ENCODE results near the gene CD46.
"Not testable (repeated sequence)": the region's sequence is repeated elsewhere in the genome, so short reads cannot be mapped to it uniquely, and the experiment has no call there.

The CD46 gene

DNA sequence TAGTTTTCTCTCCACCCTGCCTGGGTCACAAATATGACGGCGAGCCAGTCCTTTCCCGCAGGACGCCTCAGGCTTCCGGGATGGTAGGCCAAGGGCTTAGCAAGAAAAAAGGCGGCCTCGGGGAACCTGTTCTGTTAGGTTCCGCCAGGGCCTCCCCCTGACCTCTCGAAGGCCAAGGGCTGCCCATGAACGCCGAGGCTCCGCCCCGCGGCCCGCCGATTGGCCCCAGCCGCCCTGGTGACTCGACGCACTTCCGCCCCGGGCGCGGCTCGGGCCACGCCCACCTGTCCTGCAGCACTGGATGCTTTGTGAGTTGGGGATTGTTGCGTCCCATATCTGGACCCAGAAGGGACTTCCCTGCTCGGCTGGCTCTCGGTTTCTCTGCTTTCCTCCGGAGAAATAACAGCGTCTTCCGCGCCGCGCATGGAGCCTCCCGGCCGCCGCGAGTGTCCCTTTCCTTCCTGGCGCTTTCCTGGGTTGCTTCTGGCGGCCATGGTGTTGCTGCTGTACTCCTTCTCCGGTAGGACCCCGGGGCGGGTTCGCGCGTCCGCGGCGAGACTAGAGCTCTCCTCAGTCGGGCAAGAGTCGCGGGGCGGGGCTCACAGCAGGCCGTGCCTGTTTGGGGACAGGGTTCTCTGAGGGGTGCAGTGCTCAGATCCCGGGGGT is at the start of gene CD46:
CD46 (plus strand) TSS at position 265 of the 666 bp plus-strand sequence; CDS start at position 424, 159 bp downstream.
- ATAC-seq, result peak; percentile 98
- DNase-seq (ENCODE audit: low spot score in 2 of 2), result peak; percentile 86 to 94
- Mint-ChIP-seq H3K36me3 (peaks cover 19% of the 10 kb centered on the region), H3K4me3 (peak within 1 kb of the TSS; percentile 100), H3K4me1 (peaks cover 59% of the 10 kb centered on the region), H3K27ac (peak within 1 kb of the TSS; percentile 97), H3K9me3 (no peaks in the 10 kb centered on the region)

DNA sequence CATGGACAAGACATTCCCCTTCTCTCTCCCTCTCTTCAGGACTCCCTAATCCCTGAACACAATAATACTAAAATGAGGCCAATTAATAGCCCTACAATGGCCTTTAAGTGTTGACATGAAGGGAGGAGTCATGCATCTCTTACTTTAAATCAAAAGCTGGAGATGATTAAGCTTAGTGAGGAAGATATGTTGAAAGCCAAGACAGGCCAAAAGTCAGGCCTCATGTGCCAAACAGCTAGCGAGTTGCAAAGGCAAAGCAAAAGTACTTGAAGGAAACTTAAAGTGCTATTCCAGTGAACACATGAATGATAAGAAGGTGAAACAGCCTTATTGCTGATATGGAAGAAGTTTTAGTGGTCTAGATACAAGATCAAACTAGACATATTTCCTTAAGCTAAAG is 49.5 kb upstream of the CD46 start:
- ATAC-seq (no peak), DNase-seq (ENCODE audit: low spot score in 2 of 2) (no peak)
- no peak overlapping the region for H3K27ac Mint-ChIP-seq
- H3K36me3 Mint-ChIP-seq, result no peaks in the 10 kb centered on the region
- H3K9me3 Mint-ChIP-seq, result no peaks in the 10 kb centered on the region
- no peak overlapping the region for H3K4me3 Mint-ChIP-seq
- H3K4me1 Mint-ChIP-seq, result no peaks in the 10 kb centered on the region

DNA sequence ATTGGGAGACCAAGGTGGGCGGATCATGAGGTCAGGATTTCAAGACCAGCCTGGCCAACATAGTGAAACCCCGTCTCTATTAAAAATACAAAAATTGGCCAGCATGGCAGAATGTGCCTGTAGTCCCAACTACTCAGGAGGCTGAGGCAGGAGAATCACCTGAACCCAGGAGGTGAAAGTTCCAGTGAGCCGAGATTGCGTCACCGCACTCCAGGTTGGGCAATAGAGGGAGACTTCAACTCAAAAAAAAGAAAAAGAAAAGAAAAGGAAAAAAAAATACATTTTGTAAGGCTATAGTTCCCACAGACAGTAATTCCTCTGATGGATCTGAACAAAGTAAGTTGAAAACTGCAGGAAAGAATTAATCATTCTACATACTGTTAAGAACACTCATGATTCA is 48.1 kb upstream of the CD46 start:
- ATAC-seq, result no peak
- no peak for DNase-seq (ENCODE audit: low spot score in 2 of 2)
- Mint-ChIP-seq H3K4me3 (no peak overlapping the region), H3K36me3 (no peaks in the 10 kb centered on the region), H3K4me1 (no peaks in the 10 kb centered on the region), H3K9me3 (no peaks in the 10 kb centered on the region), H3K27ac (no peak overlapping the region)

DNA sequence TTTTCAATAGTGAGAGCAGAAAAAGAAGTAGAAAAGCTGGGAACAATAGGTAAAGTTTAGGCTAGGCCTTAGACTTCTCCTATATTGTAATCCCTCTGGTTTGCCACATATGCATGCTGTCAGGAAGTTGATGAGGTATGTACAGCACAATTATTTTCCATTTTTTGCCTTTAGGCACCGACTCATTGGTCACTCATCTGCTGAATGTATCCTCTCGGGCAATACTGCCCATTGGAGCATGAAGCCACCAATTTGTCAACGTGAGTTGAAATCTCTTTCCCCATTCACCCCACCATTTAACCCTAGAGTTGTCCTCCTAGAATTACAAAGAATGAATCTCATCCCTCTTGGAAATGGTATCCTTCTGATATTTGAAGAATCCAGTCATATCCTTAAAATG is 43.9 kb upstream of the CD46 start:
- ATAC-seq; DNase-seq (ENCODE audit: low spot score in 2 of 2); H3K27ac Mint-ChIP-seq; H3K4me1 Mint-ChIP-seq; H3K4me3 Mint-ChIP-seq; H3K9me3 Mint-ChIP-seq; H3K36me3 Mint-ChIP-seq: not testable (repeated sequence)

DNA sequence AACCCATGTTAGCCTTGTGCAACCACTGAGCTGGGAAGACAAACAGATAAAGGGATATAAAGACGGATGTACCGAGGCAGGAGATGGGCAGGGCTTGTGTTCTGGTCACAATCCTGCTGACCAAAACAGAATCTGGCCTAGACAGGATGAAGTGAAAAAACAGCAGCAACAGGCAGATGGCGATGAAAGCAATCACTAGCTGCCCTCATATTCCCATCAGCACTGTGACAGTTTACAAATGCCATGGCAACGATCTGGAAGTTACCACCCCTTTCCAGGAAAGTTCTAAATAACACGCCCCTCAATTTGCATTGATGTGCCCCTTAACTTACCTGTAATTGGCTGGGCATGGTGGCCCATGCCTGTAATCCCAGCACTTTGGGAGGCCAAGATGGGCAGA is 40.6 kb upstream of the CD46 start:
- no peaks in the 10 kb centered on the region for H3K36me3 Mint-ChIP-seq
- no peaks in the 10 kb centered on the region for H3K4me1 Mint-ChIP-seq
- H3K27ac Mint-ChIP-seq, result no peak overlapping the region
- H3K9me3 Mint-ChIP-seq, result no peaks in the 10 kb centered on the region
- no peak overlapping the region for H3K4me3 Mint-ChIP-seq
- DNase-seq (ENCODE audit: low spot score in 2 of 2), result no peak
- no peak for ATAC-seq

DNA sequence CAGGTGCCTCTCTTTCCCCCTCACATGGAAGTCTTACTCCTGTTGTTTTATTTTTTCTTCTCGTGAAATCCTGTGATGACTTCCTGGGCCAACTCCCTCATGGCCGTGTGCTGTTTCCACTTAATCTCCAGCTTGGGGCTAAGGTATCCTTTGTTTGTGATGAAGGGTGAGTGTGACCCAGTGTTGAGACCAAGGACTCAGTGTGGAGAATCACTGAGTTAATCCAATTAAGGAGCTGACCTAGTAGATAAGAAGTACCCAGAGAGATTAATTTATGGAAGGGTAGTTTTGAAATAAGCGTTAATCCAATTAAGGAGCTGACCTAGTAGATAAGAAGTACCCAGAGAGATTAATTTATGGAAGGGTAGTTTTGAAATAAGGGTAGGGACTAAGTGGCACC is 39.2 kb upstream of the CD46 start:
- H3K4me1 Mint-ChIP-seq; H3K27ac Mint-ChIP-seq; H3K36me3 Mint-ChIP-seq; ATAC-seq; DNase-seq (ENCODE audit: low spot score in 2 of 2); H3K4me3 Mint-ChIP-seq; H3K9me3 Mint-ChIP-seq: not testable (repeated sequence)

DNA sequence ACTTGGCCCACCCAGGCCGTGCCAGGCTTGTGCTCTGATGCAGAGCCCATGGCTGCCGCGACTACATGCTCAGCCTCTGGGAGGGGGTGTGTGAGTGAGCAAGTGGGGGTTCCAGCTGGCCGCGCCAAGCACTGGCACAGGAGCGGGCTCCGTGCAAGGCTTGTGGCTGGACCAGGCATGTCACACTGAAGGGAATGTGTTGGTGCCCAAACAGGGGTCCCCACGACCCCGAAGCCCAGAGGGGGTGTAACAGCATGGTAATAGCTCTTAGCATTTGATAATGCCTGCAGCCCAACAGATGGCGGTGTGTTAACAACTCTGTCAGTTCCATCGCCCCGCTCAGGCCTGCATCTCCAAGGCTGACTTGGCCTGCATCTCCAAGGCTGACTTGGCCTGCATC is 38.3 kb upstream of the CD46 start:
- ATAC-seq (no peak), DNase-seq (ENCODE audit: low spot score in 2 of 2) (no peak)
- H3K36me3 Mint-ChIP-seq, result no peaks in the 10 kb centered on the region
- no peaks in the 10 kb centered on the region for H3K9me3 Mint-ChIP-seq
- no peaks in the 10 kb centered on the region for H3K4me1 Mint-ChIP-seq
- H3K27ac Mint-ChIP-seq, result no peak overlapping the region
- H3K4me3 Mint-ChIP-seq, result no peak overlapping the region

DNA sequence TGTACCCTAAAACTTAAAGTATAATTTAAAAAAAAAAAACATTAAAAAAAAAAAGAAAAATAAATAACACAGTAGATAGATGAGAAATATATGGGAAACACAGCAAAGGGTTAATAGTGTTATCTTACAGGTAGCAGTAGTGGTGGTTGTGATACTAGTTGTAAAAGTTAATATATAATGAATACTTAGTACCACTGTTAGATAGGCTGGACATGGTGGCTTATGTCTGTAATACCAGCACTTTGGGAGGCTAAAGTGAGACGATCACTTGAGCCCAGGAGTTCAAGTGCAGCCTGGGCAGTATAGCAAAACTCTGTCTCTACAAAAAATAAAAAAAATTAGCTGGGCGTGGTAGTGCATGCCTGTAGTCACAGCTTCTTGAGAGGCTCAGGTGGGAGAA is 32.6 kb upstream of the CD46 start:
- Mint-ChIP-seq H3K9me3 (no peaks in the 10 kb centered on the region), H3K4me3 (no peak overlapping the region), H3K4me1 (no peaks in the 10 kb centered on the region), H3K36me3 (no peaks in the 10 kb centered on the region), H3K27ac (no peak overlapping the region)
- ATAC-seq (no peak), DNase-seq (ENCODE audit: low spot score in 2 of 2) (no peak)

DNA sequence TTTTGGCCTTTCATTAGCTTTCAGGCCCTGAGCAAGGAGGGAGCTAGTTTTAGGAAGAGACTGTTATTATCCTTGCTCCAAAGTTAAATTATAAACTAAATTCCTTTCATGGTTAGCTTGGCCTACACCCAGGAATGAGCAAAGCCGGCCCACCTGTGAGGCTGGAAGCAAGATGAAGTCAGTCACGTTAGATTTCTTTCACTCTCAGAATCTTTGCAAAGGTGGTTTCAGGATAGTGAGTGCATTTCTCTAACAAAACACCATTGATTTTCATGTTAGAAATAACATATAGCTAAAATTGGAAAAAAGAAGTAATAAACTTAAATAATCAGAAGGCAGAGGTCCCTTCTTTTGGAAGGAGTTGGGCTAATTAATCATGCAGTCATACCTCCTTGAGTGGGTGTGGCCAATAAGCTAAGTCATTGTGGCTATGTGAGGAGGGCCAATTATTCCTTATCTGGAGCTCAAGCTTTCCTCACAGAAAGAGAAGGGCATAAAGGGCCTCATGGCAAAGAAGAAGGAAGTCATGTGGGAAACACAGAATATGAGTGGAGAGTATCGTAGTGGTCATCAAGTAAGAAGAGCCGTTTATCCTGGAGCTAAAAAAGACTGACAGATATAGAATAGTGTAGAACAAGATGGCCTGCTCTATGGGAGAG is 23.5 kb upstream of the CD46 start:
- not testable (repeated sequence) for H3K9me3 Mint-ChIP-seq; H3K27ac Mint-ChIP-seq; H3K36me3 Mint-ChIP-seq; H3K4me3 Mint-ChIP-seq; H3K4me1 Mint-ChIP-seq; DNase-seq (ENCODE audit: low spot score in 2 of 2); ATAC-seq

DNA sequence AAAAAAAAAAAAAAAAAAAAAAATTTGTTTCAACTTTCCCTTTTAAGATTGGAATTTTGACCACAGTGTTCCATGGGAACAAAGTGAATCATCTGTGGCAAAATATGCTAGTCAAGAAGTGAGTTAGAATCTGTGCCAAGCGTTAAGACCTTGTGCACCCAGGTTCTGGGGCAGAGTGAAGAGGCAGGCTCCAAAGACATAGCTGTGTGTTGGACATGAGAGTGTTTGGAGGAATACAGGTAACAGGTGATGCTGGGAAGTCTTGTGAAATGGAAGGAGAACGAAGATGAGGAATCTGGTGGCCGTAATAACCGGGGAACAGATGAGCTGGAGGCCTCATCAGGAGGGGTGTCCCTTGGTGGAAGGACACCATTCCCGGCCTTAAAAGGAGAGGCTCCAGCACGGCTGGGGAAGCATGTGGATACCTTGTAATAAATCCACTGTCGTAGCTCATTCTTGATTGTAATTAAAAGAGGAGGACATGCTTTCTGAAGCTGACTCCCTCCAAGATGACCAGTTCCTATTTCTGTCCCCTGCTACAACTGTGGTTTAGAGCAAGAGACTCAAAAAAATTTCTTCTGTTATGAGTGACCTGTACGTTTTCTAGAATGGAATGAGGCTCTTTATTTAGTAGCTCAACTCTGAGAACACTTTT is 14.2 kb upstream of the CD46 start:
- not testable (repeated sequence) for H3K36me3 Mint-ChIP-seq; ATAC-seq; H3K9me3 Mint-ChIP-seq; H3K27ac Mint-ChIP-seq; H3K4me3 Mint-ChIP-seq; DNase-seq (ENCODE audit: low spot score in 2 of 2); H3K4me1 Mint-ChIP-seq

DNA sequence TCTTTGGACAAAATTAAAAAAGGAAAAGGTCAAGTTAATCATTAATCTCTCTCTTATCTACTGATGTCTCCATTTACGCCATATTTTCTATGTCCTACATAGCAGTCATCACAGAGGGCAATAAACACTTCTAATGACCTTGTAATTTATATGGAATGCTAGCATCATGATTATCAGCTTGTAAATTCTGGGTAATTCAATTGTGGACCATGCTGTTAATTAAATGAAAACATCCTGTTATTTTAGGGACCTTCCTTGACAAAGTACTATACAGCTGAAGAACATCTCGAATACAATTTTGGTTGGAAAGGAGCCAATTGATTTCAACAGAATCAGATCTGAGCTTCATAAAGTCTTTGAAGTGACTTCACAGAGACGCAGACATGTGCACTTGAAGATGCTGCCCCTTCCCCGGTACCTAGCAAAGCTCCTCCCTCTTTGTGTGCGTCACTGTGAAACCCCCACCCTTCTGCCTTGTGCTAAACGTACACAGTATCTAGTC is 13.6 kb upstream of the CD46 start:
- ATAC-seq; DNase-seq (ENCODE audit: low spot score in 2 of 2); H3K9me3 Mint-ChIP-seq; H3K36me3 Mint-ChIP-seq; H3K27ac Mint-ChIP-seq; H3K4me1 Mint-ChIP-seq; H3K4me3 Mint-ChIP-seq: not testable (repeated sequence)

DNA sequence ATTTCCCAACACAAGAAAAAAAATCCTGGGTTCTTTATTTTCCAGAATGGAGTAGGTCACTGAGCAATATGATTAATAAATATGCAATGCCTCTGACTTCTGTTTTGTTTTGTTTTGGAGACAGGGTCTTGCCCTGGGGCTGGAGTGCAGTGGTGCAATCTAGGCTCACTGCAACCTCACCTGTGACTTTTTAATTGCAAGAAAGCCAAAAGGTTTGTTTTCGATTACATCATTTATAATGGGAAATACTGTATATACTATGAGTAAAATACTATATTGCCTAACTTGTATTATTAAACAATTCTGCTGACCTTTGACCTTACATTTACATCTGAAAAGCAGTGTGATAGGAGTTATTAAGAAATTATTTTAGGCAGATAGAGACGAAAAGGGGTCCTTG is 11.6 kb upstream of the CD46 start:
- H3K9me3 Mint-ChIP-seq, result no peaks in the 10 kb centered on the region

DNA sequence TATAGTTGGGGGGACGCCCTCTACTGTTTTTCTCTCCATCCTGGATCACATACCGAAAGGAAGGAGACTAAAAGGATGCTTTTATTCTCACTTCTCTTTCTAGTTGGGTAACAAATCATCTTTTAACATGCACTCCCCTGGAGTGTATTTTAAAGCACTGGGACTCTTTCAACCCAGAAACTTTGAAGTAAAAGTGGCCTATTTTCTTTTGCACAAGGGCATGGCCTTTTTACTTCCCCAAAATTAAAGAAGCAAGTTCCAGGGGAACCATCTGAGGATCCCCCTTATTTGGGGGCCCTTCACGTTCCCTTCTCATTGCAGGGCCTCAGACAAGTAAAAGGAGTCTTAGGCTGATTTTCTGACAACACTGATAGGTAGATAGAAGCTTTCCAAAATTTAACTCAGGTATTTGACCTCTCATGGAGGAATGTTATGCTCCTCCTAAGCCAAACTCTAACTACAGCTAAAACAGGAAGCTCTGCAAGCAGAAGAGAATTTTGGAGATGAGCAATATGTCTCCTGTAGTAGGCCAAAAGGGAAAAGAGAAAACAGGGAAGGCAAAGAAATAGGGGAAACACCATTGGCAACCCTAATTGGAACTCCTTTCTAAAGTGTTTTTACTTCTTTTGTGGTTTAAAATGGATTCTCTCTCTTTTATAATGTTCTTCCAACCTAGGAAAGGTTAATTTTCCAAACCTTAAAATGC is 8.9 kb upstream of the CD46 start:
- Mint-ChIP-seq H3K27ac (no peak overlapping the region), H3K9me3 (no peaks in the 10 kb centered on the region)

More for the DNA sequence above, 11.6 kb upstream of the CD46 start:
- no peak for DNase-seq (ENCODE audit: low spot score in 2 of 2)
- H3K36me3 Mint-ChIP-seq, result no peaks in the 10 kb centered on the region
- no peaks in the 10 kb centered on the region for H3K4me1 Mint-ChIP-seq
- ATAC-seq, result no peak
- no peak overlapping the region for H3K4me3 Mint-ChIP-seq
- no peak overlapping the region for H3K27ac Mint-ChIP-seq

DNA sequence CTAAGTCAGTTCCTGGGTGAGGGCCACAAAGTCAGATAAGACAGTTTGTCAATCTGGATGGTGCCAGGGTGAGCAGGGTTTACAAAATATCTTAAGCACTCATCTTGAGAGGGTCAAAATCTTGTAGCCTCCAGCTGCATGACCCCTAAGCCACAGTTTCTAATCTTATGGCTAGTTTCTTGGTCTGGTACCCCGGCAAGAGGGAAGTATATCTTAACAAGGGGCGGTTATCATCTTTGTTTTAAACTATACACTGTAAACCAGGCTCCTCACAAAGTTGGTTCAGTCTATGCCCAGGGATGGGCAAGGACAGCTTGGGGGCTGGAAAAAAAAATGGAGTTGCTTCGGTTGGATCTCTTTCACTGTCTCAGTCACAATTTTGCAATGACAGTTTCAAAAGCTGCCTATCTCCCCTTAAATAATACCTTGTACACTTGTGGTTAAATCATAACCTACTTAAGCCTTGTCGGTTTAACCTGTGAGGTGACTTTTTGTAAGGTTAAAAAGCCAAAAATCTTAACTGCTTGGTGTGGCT is 7.8 kb upstream of the CD46 start:
- ATAC-seq, result no peak
- H3K4me1 Mint-ChIP-seq, result peaks cover 2% of the 10 kb centered on the region
- no peaks in the 10 kb centered on the region for H3K36me3 Mint-ChIP-seq
- no peak for DNase-seq (ENCODE audit: low spot score in 2 of 2)
- no peak overlapping the region for H3K27ac Mint-ChIP-seq
- H3K4me3 Mint-ChIP-seq, result no peak overlapping the region
- no peaks in the 10 kb centered on the region for H3K9me3 Mint-ChIP-seq

More for the DNA sequence above, 8.9 kb upstream of the CD46 start:
- Mint-ChIP-seq H3K4me3 (no peak overlapping the region), H3K36me3 (no peaks in the 10 kb centered on the region), H3K4me1 (no peaks in the 10 kb centered on the region)
- ATAC-seq (no peak), DNase-seq (ENCODE audit: low spot score in 2 of 2) (no peak)

DNA sequence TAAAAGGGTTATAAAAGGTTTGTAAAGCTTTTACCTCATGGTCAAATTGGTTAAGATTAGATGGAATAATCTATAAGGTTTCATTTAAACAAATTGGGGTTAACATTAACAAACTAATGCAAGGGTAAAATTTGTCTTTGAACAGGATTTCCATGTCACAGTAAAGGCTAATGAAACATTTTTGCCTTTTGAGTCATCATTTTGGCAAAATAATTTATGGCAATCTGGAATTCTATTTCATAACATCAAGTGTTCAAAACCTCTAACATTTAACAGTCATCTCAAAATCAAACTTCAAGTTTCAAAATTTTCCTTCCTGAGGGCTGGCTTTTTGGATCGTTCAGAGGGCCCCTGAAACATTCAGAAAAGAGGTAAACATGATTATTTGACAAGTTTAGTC is 6.6 kb upstream of the CD46 start:
- no peak for DNase-seq (ENCODE audit: low spot score in 2 of 2)
- Mint-ChIP-seq H3K9me3 (no peaks in the 10 kb centered on the region), H3K36me3 (no peaks in the 10 kb centered on the region), H3K27ac (no peak overlapping the region), H3K4me1 (peaks cover 6% of the 10 kb centered on the region), H3K4me3 (no peak overlapping the region)
- no peak for ATAC-seq
